ENCODE data around the gene MRGPRE.

Gene MRGPRE

GRCh38 chr11:3208272-3208671 lies 23.9 kb downstream of the MRGPRE start:
- DNase-seq = no peak

GRCh38 chr11:3207526-3208189 lies 24.6 kb downstream of the MRGPRE start:
- DNase-seq = no peak

- no peak for DNase-seq
Measured at GRCh38 chr11:3206922-3207204, 25.4 kb downstream of the MRGPRE start.

GRCh38 chr11:3206156-3206921 lies 25.9 kb downstream of the MRGPRE start:
- DNase-seq = no peak

GRCh38 chr11:3205261-3206155 lies 26.7 kb downstream of the MRGPRE start:
- DNase-seq = peak; percentile 29

GRCh38 chr11:3204141-3205015 lies 27.8 kb downstream of the MRGPRE start:
- DNase-seq = peak; percentile 15

- DNase-seq = peak; percentile 29
Measured at GRCh38 chr11:3203221-3204043, 28.8 kb downstream of the MRGPRE start.

- DNase-seq = peak; percentile 15
Measured at GRCh38 chr11:3202759-3203158, 29.5 kb downstream of the MRGPRE start.

- no peak for DNase-seq
Measured at GRCh38 chr11:3202305-3202704, 29.9 kb downstream of the MRGPRE start.

GRCh38 chr11:3201677-3202181 lies 30.5 kb downstream of the MRGPRE start:
- peak; percentile 19 for DNase-seq

GRCh38 chr11:3201112-3201581 lies 31.1 kb downstream of the MRGPRE start:
- peak; percentile 25 for DNase-seq

- DNase-seq = peak; percentile 24
Measured at GRCh38 chr11:3200388-3201111, 31.7 kb downstream of the MRGPRE start.

GRCh38 chr11:3199537-3200295 lies 32.5 kb downstream of the MRGPRE start:
- DNase-seq = no peak

GRCh38 chr11:3198815-3199214 lies 33.4 kb downstream of the MRGPRE start:
- no peak for DNase-seq

GRCh38 chr11:3197878-3198528 lies 34.2 kb downstream of the MRGPRE start:
- peak; percentile 24 for DNase-seq

GRCh38 chr11:3197044-3197695 lies 35.0 kb downstream of the MRGPRE start:
- no peak for DNase-seq

GRCh38 chr11:3196161-3197043 lies 35.8 kb downstream of the MRGPRE start:
- DNase-seq = peak; percentile 40

Data from left hindlimb (tissue), 1 donor.